DOHH2 (cell line): Measurements from ENCODE around the gene CAPRIN2.

Experiments
- H3F3A ChIP-seq: fragments of 200-600 bp; sonication (generic), shearing (Covaris generic); 2 replicates; pipeline ENCODE4 v1.6.0; 2016; ENCODE audit warnings: antibody characterized with exemption, mild to moderate bottlenecking; ENCODE audit not compliant: control insufficient read depth, insufficient read depth
- H3K27ac ChIP-seq: fragments of 200-600 bp; sonication (generic); 2 replicates; pipeline ENCODE4 v1.5.1; 2014; ENCODE audit warnings: low read depth, mild to moderate bottlenecking, low read length, moderate library complexity
- H3K27me3 ChIP-seq: fragments of 200-600 bp; sonication (generic); 2 replicates; pipeline ENCODE4 v1.6.1; 2014; ENCODE audit warnings: mild to moderate bottlenecking, low read length, mixed read lengths; ENCODE audit not compliant: control insufficient read depth
- H3K36me3 ChIP-seq: fragments of 200-600 bp; sonication (generic); 2 replicates; pipeline ENCODE4 v1.6.1; 2014; ENCODE audit warnings: mild to moderate bottlenecking, low read length, moderate library complexity, mixed read lengths; ENCODE audit not compliant: control insufficient read depth
- H3K4me1 ChIP-seq: fragments of 200-600 bp; sonication (generic); 2 replicates; pipeline ENCODE4 v1.6.1; 2014; ENCODE audit warnings: mild to moderate bottlenecking, low read length, mixed read lengths; ENCODE audit not compliant: control insufficient read depth
- H3K4me2 ChIP-seq: fragments of 200-600 bp; sonication (generic); 2 replicates; pipeline ENCODE4 v1.6.0; 2014; ENCODE audit warnings: mild to moderate bottlenecking, low read length, moderate library complexity
- H3K4me3 ChIP-seq: fragments of 200-600 bp; sonication (generic); 2 replicates; pipeline ENCODE4 v1.5.1; 2014; ENCODE audit warnings: mild to moderate bottlenecking, low read length, mixed read lengths
- H3K79me2 ChIP-seq: fragments of 200-600 bp; sonication (generic); 2 replicates; pipeline ENCODE4 v1.6.1; 2014; ENCODE audit warnings: mild to moderate bottlenecking, low read length, mixed read lengths; ENCODE audit not compliant: control insufficient read depth
- H3K9me2 ChIP-seq: fragments of 200-600 bp; sonication (generic); replicated peaks from 2 replicates; pipeline ENCODE4 v1.6.1; 2014; ENCODE audit warnings: mild to moderate bottlenecking, low read length, mixed read lengths; ENCODE audit not compliant: control insufficient read depth
- H3K9me3 ChIP-seq: fragments of 200-600 bp; sonication (generic); 2 replicates; pipeline ENCODE4 v1.6.1; 2014; ENCODE audit warnings: antibody characterized with exemption, low read length, mixed read lengths; ENCODE audit not compliant: control insufficient read depth, insufficient read depth
- H4K20me1 ChIP-seq: fragments of 200-600 bp; sonication (generic); 2 replicates; pipeline ENCODE4 v1.6.0; 2014; ENCODE audit warnings: low read depth, mild to moderate bottlenecking, antibody characterized with exemption, low read length, moderate library complexity; ENCODE audit not compliant: control insufficient read depth, insufficient read depth
- CTCF ChIP-seq: fragments of 200-600 bp; sonication (generic); IDR thresholded peaks from one replicate; pipeline ENCODE4 v1.5.1; 2014; ENCODE audit warnings: antibody characterized with exemption, mild to moderate bottlenecking, low read depth, low read length; ENCODE audit not compliant: poor library complexity, severe bottlenecking
- EZH2phosphoT487 ChIP-seq: fragments of 200-600 bp; sonication (generic); IDR thresholded peaks from 2 replicates; pipeline ENCODE4 v1.6.1; 2017; ENCODE audit warnings: borderline replicate concordance, mild to moderate bottlenecking, antibody characterized with exemption, low read length, moderate library complexity, mixed read lengths

Gene CAPRIN2

DNA sequence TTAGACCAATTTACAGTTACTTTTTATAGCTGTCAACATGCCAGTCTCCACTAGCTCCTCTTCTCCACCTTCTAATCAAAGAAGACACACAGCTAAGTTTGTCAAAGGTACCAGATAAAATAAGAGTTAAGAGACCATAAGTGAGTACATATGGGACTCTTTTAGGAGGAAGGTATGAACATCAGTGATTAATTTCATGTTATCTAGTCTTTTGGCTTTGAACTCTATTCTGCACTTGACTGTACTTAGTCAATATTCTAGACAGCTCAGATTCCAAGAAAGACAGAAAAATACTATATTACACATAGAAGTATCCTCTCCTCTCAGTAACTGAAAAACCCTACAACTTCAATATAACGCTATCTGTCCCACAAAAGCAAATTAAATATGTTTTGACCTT, 28.1 kb downstream of the CAPRIN2 start:
- no peak overlapping the region for H3K4me2 ChIP-seq
- H3F3A ChIP-seq, result no peaks in the 10 kb centered on the region
- no peaks in the 10 kb centered on the region for H4K20me1 ChIP-seq
- no peaks in the 10 kb centered on the region for H3K9me3 ChIP-seq
- no peak overlapping the region for H3K27ac ChIP-seq
- no peaks in the 10 kb centered on the region for H3K27me3 ChIP-seq
- TF ChIP-seq EZH2phosphoT487, result no peak
- no peak for TF ChIP-seq CTCF
- no peaks in the 10 kb centered on the region for H3K9me2 ChIP-seq
- no peaks in the 10 kb centered on the region for H3K4me1 ChIP-seq
- peaks cover 2% of the 10 kb centered on the region; the same call in 1 of the 2 replicates for H3K36me3 ChIP-seq
- H3K79me2 ChIP-seq, result no peaks in the 10 kb centered on the region
- H3K4me3 ChIP-seq, result no peak overlapping the region

DNA sequence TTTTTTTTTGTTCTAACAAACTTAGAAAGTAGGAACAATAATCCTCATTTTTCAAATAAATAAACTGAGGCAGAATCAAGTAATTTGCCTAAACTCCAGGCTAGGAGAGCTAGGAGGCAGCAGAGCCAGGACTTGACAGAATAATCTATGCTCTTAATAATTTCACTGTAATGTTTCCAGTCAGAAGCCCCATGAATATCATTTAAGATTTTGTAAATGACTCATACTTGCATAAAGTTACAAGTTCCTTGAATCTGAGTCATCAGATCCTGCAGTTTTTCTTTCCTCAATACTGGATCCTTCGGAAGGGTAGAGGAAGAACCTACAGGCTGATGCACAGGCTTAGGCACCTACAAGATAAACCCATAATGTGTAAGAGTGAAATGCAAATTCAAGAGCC, 29.0 kb downstream of the CAPRIN2 start:
- Histone ChIP-seq H3K27ac (no peak overlapping the region), H3K36me3 (peaks cover 2% of the 10 kb centered on the region; the same call in 1 of the 2 replicates), H3K4me1 (no peaks in the 10 kb centered on the region), H3K4me3 (no peak overlapping the region), H3K4me2 (no peak overlapping the region), H4K20me1 (no peaks in the 10 kb centered on the region), H3K79me2 (no peaks in the 10 kb centered on the region), H3K9me2 (no peaks in the 10 kb centered on the region), H3K9me3 (no peaks in the 10 kb centered on the region), H3K27me3 (no peaks in the 10 kb centered on the region), H3F3A (no peaks in the 10 kb centered on the region)
- TF ChIP-seq CTCF (no peak), EZH2phosphoT487 (no peak)

- Histone ChIP-seq H3K79me2 (no peaks in the 10 kb centered on the region), H3F3A (no peaks in the 10 kb centered on the region), H3K9me3 (no peaks in the 10 kb centered on the region), H3K27me3 (no peaks in the 10 kb centered on the region), H3K36me3 (no peaks in the 10 kb centered on the region; the same call in 1 of the 2 replicates), H3K4me1 (no peaks in the 10 kb centered on the region), H3K9me2 (no peaks in the 10 kb centered on the region), H3K4me3 (no peak overlapping the region), H3K27ac (no peak overlapping the region), H3K4me2 (no peak overlapping the region), H4K20me1 (no peaks in the 10 kb centered on the region)
- TF ChIP-seq EZH2phosphoT487 (no peak), CTCF (no peak)
Measured at GRCh38 chr12:30719060-30719459, 35.7 kb downstream of the CAPRIN2 start.
